NCI-H345 (cell line): ENCODE data around the gene SLC35B1.

ENCODE experiments used
- DNase-seq: peaks from one replicate; lab custom pipeline; 2025; lab: John Stamatoyannopoulos, UW

Gene SLC35B1

GRCh38 chr17:49707608-49708514 is at the start of gene SLC35B1:
Gene SLC35B1, minus strand, starts transcription at chr17:49707964. Its CDS starts 131 bp downstream, at chr17:49707833.
- DNase-seq, result peak; percentile 98

GRCh38 chr17:49757151-49757777 is 49.5 kb upstream of the SLC35B1 start:
- DNase-seq, result no peak

GRCh38 chr17:49756323-49757150 is 48.8 kb upstream of the SLC35B1 start:
- DNase-seq, result no peak

GRCh38 chr17:49755663-49756283 is 48.0 kb upstream of the SLC35B1 start:
- no peak for DNase-seq

- DNase-seq, result no peak
These were observed 46.2 kb upstream of the SLC35B1 start for GRCh38 chr17:49753959-49754391.

GRCh38 chr17:49752508-49752907 is 44.7 kb upstream of the SLC35B1 start:
- DNase-seq, result no peak

- no peak for DNase-seq
These were observed 42.0 kb upstream of the SLC35B1 start for GRCh38 chr17:49749730-49750129.

- DNase-seq, result no peak
These were observed 41.0 kb upstream of the SLC35B1 start for GRCh38 chr17:49748791-49749190.

GRCh38 chr17:49748223-49748622 is 40.5 kb upstream of the SLC35B1 start:
- no peak for DNase-seq

- DNase-seq, result no peak
These were observed 39.9 kb upstream of the SLC35B1 start for GRCh38 chr17:49747632-49748031.

GRCh38 chr17:49746791-49747490 is 39.2 kb upstream of the SLC35B1 start:
- DNase-seq, result no peak

GRCh38 chr17:49745175-49746139 is 37.7 kb upstream of the SLC35B1 start:
- DNase-seq, result no peak

GRCh38 chr17:49742166-49742638 is 34.4 kb upstream of the SLC35B1 start:
- no peak for DNase-seq

- no peak for DNase-seq
These were observed 33.9 kb upstream of the SLC35B1 start for GRCh38 chr17:49741692-49742076.

GRCh38 chr17:49741009-49741691 is 33.4 kb upstream of the SLC35B1 start:
- DNase-seq, result no peak

GRCh38 chr17:49739641-49740271 is 32.0 kb upstream of the SLC35B1 start:
- peak; percentile 94 for DNase-seq

GRCh38 chr17:49738456-49739163 is 30.8 kb upstream of the SLC35B1 start:
- no peak for DNase-seq
